Stimulated activated CD4-positive, alpha-beta T cell treated with anti-CD3 and anti-CD28 coated beads, Interleukin-1b, Interleukin-23, amount 100 ng/mL, for 4 hours (primary cell): Measurements from ENCODE around the gene XRCC4.

Experiments used
- DNase-seq, 2 donors: peaks; one replicate each; pipeline ENCODE4 v3.0.0-alpha.2; 2020; ENCODE audit warnings: low read depth in 2 of 2

Gene XRCC4

DNA sequence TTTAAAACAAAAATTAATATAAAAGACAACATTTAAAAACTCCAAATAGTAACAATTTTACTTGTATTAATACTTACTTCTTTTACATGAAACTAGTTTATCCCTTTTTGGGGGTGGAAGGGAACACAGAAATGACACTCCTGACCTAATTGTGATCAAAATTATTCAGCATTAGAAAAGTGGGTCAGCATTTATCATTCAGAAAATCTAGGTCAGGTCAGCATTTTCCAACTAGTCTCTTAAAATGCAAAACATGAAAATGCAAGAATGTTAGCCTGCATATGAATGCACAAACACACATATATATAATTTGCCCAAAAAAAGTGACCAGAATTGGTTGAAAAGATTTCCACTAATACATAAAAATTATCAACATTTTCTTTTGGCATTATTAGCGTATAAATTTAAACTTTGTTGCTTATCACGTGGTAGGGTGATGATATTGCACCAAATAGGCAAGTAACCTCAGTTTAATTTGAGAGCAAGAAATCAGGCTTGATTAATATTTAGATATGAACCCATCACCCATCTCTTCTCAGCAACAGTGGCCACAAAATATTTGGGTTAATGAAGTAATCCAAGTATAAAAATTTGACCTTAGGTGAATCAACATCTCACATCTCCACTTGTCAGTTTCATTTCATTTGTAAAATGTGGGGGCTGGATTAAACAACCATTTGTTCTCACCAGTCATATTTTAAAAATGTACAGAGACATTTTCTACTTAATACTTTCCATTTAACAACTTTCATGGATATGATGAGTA, 5.9 kb upstream of the XRCC4 start:
- DNase-seq, result no peak

DNA sequence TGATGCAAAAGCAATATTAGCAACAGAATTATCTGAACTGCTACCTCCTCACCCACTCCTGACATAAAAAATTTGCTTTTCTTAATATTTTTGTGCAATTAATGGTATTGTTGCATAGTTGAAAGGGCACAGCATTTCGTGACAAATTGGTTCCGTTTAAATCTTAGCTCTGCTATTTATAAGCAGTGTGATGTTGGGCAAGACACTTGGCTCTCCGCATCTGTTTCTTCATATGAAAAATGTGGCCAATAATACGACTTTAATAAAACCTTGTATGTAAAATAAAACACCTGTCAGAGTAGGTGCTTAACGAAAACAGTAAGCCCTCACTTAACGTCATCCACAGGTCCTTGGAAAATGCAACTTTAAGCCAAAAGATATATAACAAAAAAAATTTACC, 4.4 kb upstream of the XRCC4 start:
- DNase-seq, result no peak

DNA sequence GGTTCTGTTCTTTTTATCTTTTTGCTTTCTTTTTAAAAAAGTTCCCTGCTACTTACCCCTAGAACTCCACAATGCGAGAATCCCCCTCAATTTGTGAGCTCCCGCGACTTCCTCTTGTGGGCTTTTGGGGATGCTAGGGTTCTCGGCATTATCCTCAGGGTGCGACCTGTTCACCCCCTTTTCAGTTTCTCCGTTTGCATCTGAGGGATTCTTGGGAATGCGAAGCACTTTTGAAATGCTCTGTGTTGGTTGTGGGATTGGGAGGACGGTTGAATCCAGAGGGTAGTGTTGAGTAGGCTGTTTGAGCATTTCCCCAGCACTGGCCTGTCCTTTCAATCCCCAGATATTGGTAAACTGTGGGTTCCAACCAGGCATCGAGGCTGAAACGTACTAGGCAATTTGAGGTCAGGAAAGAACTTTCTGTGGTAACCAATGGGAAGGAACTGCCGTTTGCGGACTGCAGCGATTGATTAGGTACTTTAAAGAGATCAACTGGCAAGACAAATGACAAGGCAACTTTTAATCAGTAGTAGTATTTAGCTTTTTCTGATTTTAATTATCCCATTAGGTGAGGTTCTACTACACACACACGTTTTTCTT, 415 bp downstream of the XRCC4 start:
- no peak for DNase-seq

DNA sequence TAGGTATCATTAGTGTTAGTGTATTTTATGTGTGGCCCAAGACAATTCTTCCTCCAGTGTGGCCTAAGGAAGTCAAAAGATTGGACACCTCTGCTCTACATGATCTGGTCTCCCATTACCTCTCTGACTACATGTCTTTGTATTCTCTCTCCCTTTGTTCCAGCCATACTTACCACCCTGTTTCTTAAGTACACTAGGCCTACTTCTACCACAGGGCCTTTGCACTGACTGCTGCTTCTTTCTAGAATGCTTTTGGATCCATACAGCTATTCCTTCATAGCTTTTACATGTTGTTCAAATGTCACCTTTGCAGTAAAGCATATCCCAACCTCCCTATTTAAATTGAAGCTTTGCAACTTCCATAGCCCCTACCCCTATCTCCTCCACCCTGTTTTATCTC, 5.4 kb downstream of the XRCC4 start:
- DNase-seq, result no peak

DNA sequence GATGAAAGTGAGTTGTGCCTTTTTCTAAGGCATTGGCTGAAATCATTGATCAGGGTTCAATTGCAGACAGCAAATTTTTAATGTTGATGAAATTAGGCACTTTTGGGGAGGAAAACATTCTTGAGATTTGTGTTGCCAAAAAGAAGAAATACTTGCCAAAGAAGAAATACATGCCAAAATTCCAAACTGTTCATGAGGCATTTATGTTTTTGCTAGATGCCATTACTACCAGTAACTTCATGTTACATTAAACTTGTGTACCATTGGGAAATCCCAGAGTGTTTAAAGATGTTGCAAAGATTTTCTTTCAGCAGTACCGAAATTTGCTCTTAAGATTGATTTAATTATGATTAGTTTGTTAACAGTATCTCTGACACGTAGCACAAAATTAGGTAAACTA, 7.0 kb downstream of the XRCC4 start:
- DNase-seq, result no peak

DNA sequence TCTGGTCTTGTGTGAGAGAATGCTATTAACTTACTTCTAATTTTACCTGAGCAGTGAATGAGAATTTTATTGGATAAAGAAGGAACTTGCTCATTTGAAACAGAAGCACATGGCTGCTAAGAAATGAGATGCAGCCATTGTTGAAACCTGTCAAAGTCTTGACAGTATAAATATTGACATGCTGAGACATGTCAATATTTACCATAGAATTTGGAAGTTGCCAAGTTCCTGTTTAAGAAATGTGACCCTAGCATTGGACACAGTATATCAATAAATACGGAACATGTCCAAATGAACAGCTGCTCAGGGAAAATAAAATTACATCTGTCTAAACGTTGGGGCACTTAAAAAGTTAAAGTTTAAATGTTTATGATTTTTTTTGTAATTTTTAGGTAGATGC, 7.8 kb downstream of the XRCC4 start:
- DNase-seq, result no peak

DNA sequence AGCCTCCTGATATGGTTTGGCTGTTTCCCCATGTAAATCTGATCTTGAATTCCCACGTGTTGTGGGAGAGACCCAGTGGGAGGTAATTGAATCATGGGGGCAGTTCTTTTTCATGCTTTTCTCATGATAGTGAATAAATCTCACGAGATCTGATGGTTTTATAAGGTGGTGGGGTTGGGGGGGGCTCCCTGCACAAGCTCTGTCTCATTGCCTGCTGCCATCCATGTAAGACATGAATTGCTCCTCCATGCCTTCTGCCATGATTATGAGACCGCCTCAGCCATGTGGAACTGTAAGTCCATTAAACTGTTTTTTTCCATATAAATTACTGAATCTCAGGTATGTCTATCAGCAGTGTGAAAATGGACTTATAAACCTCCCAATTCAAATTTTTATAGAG, 12.8 kb downstream of the XRCC4 start:
- DNase-seq, result no peak

DNA sequence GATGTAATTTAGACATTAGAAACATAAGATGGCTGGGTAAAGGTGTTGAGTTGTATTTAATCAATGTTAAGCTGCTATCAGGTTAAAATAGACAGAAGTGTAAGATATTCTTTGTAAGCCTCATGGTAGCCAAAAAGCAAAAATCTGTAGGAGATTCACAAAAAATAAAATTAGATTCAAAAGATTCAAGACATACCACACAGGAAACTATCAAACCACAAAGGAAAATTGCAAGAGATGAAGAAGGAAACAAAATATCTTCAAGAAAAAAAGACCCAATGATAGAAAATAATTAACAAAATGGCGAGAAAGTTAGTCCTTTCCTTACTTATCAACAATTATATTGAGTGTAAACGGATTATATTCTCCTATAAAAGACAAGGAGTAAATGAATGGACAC, 15.3 kb downstream of the XRCC4 start:
- no peak for DNase-seq

DNA sequence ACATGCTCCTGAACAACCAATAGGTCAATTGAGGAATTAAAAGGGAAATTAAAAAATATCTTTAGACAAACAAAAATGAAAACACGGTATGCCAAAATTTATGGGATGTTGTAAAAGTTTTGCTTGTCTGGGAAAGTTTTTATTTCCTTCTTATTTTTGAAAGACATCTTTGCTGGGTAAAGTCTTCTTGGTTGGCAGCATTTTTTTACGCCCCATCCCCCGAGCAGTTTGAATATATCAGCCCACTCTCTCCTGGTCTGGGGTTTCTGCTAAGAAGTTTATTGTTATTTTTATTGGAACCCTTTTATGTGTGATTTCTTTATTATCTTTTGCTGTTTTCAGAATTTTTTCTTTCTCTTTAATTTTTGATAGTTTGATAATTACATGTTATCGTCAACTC, 16.3 kb downstream of the XRCC4 start:
- no peak for DNase-seq

DNA sequence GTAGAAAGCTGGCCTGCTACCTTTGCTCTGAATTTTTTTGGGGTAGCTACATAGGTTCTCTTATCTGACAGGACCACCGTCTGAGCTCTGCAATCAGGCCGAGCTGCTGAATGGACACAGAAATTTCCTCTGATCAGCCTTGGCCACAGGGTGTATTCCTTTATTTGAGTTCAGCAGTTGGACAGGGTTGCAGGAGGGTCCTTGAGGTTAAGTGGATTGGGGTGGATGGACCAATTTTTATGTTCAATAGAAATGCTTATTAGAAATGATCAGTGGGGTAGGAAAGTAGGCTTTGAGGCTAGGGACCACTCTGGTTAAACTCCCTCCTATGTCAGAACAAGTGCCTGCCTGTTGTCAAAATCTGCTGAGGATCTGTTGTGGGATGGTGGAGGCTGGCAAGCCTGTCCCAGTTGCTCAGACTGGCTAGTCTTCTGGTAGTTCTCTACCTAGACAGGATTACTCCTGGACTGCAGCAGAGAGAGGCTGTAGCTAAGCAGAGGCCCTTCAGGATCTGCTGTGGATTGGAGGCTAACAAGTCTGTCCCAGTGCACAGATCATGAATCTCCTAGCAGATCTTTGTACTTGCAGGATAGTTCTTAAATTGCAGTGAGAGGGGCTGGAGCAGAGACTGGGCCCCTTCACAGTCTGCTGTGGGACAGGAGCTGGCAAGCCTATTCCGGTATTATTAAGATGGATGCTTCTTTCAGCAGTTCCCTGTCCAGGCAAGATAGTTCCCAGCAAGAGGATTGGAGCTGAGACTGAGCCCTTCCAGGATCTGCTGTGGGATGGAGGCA, 18.0 kb downstream of the XRCC4 start:
- no peak for DNase-seq

DNA sequence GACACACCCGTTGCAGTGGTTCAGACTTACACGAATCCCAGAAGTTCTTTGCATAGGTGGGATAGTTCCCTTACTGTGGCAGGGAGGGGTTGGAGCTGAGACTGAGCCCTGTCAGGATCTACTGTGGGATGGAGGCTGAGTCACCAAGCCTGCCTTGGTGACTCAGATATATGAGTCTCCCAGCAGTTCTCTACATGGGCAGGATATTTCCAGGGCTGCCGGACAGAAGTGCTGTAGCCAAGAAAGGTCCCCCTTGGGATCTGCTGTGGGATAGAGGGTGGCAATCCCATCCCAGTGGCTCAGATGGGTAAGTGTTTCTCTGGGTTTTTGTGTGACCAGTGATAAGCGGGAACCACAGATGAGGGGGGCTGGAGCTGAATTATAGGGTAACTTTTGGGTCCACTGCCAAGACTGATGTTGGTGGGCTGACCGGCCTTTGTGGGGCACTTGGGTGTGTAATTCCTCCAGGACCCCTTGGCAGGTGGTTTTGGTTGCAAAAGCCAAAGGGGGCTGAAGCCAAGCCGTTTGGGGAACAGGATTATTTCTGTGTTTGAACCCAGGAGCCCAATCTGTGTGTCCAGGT, 18.7 kb downstream of the XRCC4 start:
- DNase-seq, result no peak

DNA sequence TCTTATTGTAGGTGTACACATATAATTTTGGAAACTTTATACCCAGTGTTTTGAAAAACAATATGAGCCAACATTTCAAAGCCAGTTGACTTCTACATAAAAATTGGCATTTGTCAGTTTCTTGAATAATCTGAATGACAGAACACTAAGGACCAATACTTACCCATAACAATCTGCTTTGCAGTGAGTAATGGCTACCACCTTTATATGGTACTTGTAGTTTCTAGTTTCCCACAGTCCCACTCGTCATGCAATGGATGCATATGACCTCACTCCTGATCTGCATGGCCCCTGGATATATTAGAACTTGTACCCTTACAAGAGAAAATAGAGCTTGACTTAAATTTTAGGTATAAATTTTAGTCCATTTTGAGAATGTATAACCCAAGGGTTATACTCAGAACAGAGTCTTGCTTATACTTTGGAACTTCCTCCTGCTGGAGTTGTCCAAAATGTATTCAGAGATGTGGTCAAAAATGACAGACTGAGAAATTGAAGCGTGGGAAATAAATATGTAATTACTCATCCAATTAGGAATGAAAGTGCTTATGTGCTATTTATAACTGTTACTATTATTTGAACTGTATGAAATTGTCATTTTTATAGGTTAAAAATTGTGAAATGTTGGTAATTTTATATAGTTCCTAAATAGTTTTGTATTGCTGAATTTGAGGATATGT, 19.5 kb downstream of the XRCC4 start:
- DNase-seq, result no peak

DNA sequence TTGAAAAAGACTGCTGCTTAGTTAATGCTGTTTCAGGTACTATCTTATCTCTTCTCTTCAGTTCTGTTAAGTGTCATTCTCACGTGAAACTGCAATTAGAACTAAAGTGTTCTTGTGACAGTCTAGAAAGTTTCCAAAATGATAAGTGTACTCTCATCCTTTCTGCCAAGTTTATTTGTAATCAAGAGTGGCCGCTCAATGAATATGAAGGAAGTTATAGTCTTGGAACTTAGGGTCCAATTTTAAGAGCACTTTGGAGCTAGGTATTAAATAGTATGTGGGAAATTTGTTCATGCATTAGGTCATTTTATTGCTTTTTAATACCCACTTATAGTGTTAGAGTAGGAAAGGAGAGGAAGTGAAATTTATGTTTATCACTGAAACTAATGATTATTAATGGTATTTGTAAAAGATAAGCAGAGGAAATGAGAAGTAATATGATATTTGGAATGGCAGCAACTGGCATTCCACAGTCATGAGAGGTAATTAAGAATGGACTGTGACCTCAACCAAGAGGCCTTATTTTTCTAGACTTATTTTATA, 20.4 kb downstream of the XRCC4 start:
- no peak for DNase-seq

DNA sequence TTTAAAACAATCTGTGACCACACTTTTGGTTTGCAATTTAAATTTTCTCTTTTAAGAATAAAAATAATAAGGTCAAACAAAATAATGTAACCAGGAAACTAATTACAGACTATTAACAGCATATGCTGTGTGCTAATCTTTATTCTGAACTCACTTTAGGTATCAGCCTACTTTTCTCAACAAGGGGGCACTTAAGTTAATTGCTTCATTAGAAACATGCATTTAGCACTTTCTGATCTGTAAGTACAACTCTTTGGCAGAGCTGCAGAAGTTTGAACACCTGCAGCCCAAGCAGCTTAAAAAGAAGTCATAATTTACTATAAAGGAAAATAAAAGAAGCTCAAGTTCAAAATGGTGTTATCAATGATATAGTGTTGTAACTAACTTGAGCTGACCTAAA, 21.7 kb downstream of the XRCC4 start:
- no peak for DNase-seq

DNA sequence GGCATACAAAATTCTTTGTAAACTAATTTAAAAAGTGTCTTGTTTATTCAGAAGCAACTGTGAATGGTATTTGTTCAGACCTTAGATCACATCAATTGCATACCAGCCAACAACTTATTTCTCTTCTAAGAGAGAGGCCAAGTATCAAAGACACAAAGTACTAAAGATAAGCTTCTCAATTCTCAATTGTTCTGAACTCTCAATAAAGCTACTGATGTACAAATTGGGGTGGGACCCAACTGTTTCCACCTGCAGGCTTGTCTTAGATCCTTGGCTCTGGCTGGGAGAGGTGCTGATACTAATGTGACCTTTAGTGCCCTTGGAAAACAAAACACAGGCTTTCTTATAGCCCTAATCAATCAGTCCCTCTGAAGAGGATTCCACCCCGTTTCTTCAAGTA, 22.1 kb downstream of the XRCC4 start:
- no peak for DNase-seq

DNA sequence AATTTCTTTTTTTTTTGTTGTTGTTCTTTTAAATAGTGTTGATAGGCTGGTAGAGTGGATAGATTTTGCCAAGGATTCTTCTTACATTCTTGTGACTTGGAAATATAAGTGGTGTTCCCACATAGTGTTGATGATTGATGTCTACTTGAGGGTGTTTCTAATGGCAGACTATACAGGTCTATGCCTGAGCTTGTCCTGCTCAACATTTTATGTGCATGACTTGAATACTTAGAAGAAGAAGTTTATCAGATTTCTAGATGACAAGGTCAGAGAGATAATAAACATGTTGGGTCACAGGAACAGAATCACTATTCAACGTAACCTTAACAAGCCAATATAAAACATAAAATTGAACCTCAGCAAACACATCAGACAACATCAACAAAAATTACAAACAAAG, 24.2 kb downstream of the XRCC4 start:
- no peak for DNase-seq

DNA sequence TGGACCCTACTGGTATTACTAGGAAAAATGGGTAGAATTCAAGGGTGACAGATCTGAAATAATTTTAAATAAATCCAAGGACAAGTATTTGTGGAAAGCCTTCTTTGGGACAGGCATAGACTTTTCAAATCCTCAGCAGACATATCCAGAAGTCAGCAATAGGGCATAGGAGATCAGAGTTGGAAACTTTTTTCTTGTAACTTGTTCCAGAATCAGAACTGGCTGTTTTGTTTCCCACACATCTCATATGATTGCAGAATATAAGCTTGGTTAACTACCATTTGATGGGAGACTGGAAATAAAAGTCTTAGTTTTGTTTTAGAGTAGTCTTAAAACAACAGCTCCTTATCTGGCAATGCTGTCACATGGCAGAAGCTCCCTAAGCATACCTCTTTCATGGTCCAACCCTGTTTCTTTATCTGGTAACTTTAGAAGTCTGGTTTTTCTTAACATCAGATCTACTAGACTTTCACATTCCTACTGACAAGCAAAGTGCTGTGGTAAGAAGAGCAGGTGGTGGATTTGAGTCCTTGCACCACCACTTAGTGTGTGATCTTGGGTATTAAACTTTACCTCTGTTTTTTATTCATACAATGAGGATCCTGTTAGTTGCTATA, 25.1 kb downstream of the XRCC4 start:
- no peak for DNase-seq

DNA sequence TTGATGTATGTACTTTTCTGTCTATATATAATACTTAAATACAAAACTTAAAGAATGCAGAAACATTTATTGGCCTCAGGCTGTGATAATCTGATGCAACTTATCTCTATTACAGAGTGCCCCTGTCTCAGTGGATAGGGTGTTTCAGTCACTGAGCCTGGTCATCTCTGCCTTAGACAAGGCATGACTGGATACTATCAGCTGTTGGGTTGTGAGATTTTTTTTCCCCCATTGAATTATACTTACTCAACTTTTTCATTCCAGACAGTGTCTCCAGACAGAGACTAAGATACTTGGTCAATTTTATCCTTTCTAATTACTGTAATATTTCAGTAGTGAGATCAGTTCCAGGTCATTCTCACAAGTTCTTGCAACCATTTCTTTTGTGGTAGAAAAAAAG, 26.7 kb downstream of the XRCC4 start:
- no peak for DNase-seq

DNA sequence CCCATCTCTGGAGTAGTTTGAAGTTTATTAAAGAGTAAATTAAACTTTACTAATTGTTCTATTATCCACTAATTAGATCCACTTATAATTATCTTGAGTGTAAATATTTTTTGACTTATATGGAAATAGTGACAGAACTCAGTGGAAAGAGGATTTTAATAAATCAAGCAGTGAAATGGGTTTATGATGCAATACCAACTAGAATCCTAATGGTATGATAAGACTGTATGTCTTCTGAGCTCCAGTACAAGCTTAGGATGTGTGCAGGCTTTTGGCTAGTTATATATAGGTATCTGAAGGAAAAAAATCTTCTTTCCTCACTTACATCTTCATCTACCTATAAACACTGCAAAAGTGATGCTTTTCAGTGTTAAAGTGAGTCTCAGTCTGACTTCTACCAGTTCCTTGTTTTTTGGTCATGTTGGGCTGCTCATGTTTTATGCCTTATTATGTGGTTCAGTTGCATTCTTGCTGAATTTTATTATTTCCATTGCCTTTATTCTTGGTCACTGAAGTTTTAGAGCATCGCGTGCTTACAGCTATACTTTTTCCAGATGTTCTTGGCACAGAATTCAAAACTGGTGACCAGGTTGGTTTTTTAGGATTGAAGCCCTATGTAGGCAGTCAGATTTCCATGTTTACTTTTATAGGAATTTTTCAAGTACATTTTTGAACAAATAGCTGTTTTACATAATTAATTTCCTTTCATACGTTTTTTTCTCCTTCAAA, 30.5 kb downstream of the XRCC4 start:
- no peak for DNase-seq

DNA sequence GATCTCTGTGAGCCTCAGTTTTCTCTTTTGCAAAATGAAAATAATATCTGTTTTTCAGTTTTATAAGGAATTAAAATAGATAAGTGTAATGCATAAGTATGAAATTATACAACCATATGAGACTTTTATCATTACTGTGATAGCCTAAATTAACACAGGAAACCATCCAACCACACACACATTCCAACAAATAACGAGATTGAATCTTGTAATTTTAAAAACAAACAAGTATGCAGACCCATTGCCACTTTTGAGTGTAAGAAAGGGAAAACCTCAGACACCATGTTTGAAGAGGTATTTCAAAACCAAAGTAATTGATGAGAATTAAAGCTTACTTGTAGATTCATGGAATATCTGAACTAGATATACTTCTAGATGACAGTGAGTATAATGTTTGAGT, 32.0 kb downstream of the XRCC4 start:
- DNase-seq, result no peak

DNA sequence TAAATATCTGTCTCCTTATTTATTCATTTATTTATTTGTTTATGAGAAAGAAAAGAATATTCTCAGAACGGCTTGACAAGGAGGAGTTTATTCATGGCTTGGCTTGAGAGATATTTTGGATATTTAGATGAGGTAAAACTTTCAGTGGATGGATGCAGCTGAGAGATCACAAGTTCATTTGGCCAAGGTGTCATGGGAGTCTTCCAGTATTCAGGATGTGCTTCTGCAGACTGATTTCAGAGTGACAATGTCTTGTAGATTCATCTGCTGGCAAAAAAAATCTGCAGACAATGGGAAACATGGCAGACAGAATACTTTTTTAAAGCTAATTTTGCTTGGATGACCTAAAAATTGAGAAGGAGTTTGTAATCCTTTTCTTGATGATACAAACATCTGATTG, 38.5 kb downstream of the XRCC4 start:
- DNase-seq, result no peak
